Stimulated activated naive CD8-positive, alpha-beta T cell treated with anti-CD3 and anti-CD28 coated beads, Interleukin-15, Interleukin-2, amounts not matched to agents 100 ng/mL and 50 ng/mL, for 24 hours (primary cell): ENCODE data around the gene ARSK.

Experiments used
- H3K27ac Mint-ChIP-seq: one replicate; pipeline ENCODE4 v1.8.0; 2021; ENCODE audit warnings: mild to moderate bottlenecking, mixed read lengths
- H3K27me3 Mint-ChIP-seq: one replicate; pipeline ENCODE4 v1.8.0; 2021; ENCODE audit warnings: mixed read lengths
- H3K36me3 Mint-ChIP-seq: one replicate; pipeline ENCODE4 v1.8.0; 2021; ENCODE audit warnings: low read depth, mixed read lengths
- H3K4me1 Mint-ChIP-seq: one replicate; pipeline ENCODE4 v1.8.0; 2021; ENCODE audit warnings: low read depth, mixed read lengths
- H3K4me3 Mint-ChIP-seq: one replicate; pipeline ENCODE4 v1.8.0; 2021; ENCODE audit warnings: mild to moderate bottlenecking, mixed read lengths
- H3K9me3 Mint-ChIP-seq: one replicate; pipeline ENCODE4 v1.8.0; 2021; ENCODE audit warnings: mixed read lengths

ARSK gene

DNA sequence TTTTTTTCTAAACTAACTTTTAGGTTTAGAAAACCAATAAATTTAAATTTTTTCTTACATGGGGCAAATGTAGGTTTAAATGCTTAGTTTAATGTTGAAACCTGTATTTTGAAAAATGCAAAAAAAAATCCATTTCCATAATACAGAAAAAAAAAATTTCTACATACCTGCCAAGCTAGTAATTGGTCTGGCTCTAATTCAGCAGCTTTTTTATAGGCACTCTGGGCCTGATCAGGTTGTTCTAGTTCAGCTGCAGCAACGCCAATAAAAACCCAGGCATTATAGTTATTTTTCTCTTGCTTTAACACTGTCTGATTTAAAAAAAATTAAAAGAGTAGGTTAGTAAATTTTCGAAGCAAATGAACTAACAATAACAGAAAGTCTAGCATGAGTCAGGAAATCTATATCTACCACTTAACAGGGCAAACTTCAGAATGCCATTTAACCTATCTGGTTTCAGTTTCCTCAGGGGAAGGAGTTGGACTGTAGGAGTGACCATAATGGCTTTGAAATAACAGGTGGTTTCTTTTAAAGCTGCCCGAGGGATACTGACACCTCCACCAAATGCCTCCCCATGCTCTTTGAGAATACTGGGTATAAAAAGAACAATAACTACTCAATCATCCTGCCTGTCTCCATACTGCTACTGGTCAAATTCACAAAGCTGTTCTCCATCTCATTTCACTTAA is 11.7 kb upstream of the ARSK start:
- no peak overlapping the region for H3K4me3 Mint-ChIP-seq
- peaks cover 45% of the 10 kb centered on the region for H3K36me3 Mint-ChIP-seq
- peaks cover 9% of the 10 kb centered on the region for H3K4me1 Mint-ChIP-seq
- no peaks in the 10 kb centered on the region for H3K27me3 Mint-ChIP-seq
- no peak overlapping the region for H3K27ac Mint-ChIP-seq
- H3K9me3 Mint-ChIP-seq: no peaks in the 10 kb centered on the region

DNA sequence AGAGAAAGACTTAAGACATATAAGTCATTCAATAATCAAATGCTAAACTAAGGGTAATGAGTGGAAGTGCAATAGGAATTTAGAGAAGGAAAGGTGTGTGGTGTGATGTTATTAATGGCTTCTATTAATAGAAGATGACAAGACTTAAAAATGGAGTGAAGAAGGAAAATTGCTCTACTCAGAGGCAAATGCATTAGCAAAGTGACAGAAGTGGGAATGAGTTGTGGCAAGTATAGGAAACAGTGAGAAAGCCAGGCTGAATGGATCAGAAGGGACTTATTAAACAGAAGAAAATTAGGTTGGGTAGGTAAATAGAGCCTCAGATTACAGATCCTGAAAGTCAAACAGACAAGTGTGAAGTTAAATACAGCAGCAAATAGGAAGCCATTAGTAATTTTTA is 5.9 kb upstream of the ARSK start:
- Mint-ChIP-seq H3K4me1 (peaks cover 22% of the 10 kb centered on the region), H3K27ac (no peak overlapping the region), H3K4me3 (no peak overlapping the region), H3K27me3 (no peaks in the 10 kb centered on the region), H3K36me3 (peaks cover 28% of the 10 kb centered on the region), H3K9me3 (no peaks in the 10 kb centered on the region)

DNA sequence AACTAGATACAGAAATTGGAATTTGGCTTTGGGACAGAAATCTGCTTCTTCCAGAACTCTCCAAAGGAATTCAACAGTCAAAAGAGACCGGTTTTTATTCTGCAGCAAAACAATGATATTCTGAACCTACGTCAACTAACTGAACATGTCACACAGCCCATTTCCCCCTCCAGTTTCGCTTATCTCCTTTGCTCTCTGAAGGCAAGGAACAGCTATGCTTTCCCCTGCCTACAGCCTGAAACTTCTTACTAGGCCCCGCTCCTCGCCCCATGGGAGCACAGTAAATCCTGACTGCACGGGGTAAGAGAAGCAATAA is 612 bp upstream of the ARSK start:
- Mint-ChIP-seq H3K4me1 (peaks cover 34% of the 10 kb centered on the region), H3K27me3 (no peaks in the 10 kb centered on the region), H3K27ac (peak overlapping the region; percentile 92), H3K36me3 (peaks cover 14% of the 10 kb centered on the region), H3K9me3 (no peaks in the 10 kb centered on the region), H3K4me3 (peak overlapping the region; percentile 93)

DNA sequence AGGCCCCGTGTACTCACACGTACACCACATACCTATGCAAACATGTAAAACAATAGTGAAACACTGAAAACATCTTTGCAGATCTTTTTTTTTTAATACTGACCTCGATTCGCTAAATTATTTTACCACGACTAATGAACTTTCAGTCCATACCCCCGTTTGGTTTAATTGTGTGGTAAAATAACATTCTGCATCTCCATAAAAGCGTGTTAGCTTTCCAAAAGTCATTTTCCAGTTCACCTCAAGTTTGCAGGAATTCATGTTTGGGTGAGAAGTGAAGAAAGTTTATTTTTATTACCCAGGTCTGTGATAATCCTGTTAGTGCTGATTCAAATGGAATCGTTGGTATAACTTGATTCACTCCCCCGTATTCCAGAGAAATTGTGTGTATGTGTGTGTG is 652 bp downstream of the ARSK start:
- no peaks in the 10 kb centered on the region for H3K9me3 Mint-ChIP-seq
- peaks cover 9% of the 10 kb centered on the region for H3K36me3 Mint-ChIP-seq
- no peaks in the 10 kb centered on the region for H3K27me3 Mint-ChIP-seq
- H3K4me3 Mint-ChIP-seq: peak overlapping the region; percentile 93
- H3K4me1 Mint-ChIP-seq: peaks cover 34% of the 10 kb centered on the region
- peak overlapping the region; percentile 92 for H3K27ac Mint-ChIP-seq

DNA sequence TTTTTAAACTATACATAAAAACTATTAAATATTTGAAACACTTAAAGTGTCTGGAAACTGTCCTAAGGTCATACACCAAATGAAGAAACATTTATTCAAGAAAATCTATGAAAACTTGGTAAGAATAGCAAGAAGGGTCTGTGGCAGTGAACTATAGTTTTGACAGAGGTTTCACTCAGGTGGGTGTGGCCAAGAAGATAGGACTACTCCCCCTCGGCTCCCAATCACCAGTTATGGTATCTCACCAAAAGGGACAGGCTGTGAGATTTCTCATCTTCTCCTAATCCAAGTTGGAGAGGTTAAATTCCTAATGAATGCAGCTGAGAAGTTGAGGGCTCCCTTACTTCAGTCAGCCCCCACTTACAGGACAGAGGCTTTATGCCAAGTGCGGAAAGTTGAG is 2.9 kb downstream of the ARSK start:
- Mint-ChIP-seq H3K4me1 (peaks cover 19% of the 10 kb centered on the region), H3K27ac (no peak overlapping the region), H3K4me3 (no peak overlapping the region), H3K9me3 (no peaks in the 10 kb centered on the region), H3K36me3 (peaks cover 3% of the 10 kb centered on the region), H3K27me3 (no peaks in the 10 kb centered on the region)

- H3K36me3 Mint-ChIP-seq: peaks cover 13% of the 10 kb centered on the region
- H3K27me3 Mint-ChIP-seq: no peaks in the 10 kb centered on the region
- no peak overlapping the region for H3K4me3 Mint-ChIP-seq
- H3K4me1 Mint-ChIP-seq: no peaks in the 10 kb centered on the region
- H3K27ac Mint-ChIP-seq: no peak overlapping the region
- no peaks in the 10 kb centered on the region for H3K9me3 Mint-ChIP-seq
Observed at GRCh38 chr5:95562282-95562681, 7.4 kb downstream of the ARSK start.

GRCh38 chr5:95563367-95563766 is 8.5 kb downstream of the ARSK start:
- H3K27me3 Mint-ChIP-seq: no peaks in the 10 kb centered on the region
- peaks cover 24% of the 10 kb centered on the region for H3K36me3 Mint-ChIP-seq
- no peak overlapping the region for H3K27ac Mint-ChIP-seq
- H3K9me3 Mint-ChIP-seq: no peaks in the 10 kb centered on the region
- H3K4me3 Mint-ChIP-seq: no peak overlapping the region
- H3K4me1 Mint-ChIP-seq: no peaks in the 10 kb centered on the region

DNA sequence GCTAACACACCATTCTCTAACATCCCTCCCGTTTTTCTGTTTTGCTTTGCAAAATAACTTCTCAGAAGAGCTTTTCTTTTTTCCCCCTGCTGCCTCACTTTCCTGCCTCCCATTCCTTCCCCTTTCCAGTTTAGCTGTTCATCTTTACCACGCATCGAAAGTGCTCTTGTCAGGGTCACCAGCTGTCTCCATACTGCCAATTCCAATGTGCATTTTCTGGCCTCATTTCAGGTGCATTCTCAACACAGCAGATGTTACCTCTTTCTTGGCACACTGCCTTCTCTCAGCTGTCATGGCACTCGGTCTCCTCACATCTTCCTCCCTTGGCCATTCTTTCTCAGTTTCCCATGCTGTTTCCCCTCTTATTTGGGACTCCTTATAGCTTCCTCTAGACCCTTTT is 9.5 kb downstream of the ARSK start:
- Mint-ChIP-seq H3K9me3 (no peaks in the 10 kb centered on the region), H3K27me3 (no peaks in the 10 kb centered on the region), H3K27ac (no peak overlapping the region), H3K36me3 (peaks cover 27% of the 10 kb centered on the region), H3K4me1 (no peaks in the 10 kb centered on the region), H3K4me3 (no peak overlapping the region)

- no peaks in the 10 kb centered on the region for H3K27me3 Mint-ChIP-seq
- H3K9me3 Mint-ChIP-seq: no peaks in the 10 kb centered on the region
Observed at GRCh38 chr5:95565280-95565920, 10.5 kb downstream of the ARSK start.

DNA sequence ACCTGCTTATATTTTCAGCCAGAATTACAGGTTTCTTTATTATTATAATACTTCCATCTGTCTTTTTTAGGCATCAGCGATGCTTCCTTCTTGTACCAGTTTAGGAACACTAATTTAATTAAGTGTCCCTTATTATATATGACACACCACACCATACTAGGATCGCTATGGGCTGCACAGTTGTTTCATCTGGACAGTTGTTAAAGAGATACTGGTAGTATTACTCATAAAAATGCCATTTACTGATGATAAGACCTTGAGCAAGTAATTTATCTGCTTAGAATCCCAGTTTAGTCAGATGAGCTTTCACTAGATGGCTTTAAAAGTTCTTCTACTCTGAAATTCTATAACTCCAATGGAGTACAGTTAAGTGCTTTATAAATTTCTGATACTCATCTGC is 17.1 kb downstream of the ARSK start:
- no peaks in the 10 kb centered on the region for H3K27me3 Mint-ChIP-seq
- H3K27ac Mint-ChIP-seq: no peak overlapping the region
- no peak overlapping the region for H3K4me3 Mint-ChIP-seq
- no peaks in the 10 kb centered on the region for H3K9me3 Mint-ChIP-seq
- peaks cover 43% of the 10 kb centered on the region for H3K36me3 Mint-ChIP-seq
- no peaks in the 10 kb centered on the region for H3K4me1 Mint-ChIP-seq

More at GRCh38 chr5:95565280-95565920, 10.5 kb downstream of the ARSK start:
- H3K36me3 Mint-ChIP-seq: peaks cover 35% of the 10 kb centered on the region
- H3K4me3 Mint-ChIP-seq: no peak overlapping the region
- H3K4me1 Mint-ChIP-seq: no peaks in the 10 kb centered on the region
- H3K27ac Mint-ChIP-seq: no peak overlapping the region

DNA sequence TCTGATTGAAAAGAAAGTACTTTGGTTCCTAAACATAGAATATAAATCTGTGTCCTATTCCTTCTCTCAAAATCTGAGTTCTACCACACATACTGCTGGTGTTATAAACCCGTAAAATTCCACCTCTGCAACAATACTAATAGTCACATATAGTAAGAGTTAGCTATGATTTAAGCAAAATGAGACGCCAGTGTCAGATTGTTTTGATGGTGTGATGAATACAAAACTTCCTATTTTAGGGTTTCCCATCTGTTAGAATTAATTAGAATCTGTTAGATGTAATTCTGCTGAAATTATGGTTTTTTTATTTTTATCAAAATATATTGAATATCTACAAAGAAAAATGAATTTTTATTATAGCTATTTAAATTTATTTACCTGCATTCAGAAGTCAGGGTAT is 26.7 kb downstream of the ARSK start:
- Mint-ChIP-seq H3K4me3 (no peak overlapping the region), H3K27me3 (no peaks in the 10 kb centered on the region), H3K36me3 (peaks cover 11% of the 10 kb centered on the region), H3K4me1 (no peaks in the 10 kb centered on the region), H3K27ac (no peak overlapping the region), H3K9me3 (no peaks in the 10 kb centered on the region)

DNA sequence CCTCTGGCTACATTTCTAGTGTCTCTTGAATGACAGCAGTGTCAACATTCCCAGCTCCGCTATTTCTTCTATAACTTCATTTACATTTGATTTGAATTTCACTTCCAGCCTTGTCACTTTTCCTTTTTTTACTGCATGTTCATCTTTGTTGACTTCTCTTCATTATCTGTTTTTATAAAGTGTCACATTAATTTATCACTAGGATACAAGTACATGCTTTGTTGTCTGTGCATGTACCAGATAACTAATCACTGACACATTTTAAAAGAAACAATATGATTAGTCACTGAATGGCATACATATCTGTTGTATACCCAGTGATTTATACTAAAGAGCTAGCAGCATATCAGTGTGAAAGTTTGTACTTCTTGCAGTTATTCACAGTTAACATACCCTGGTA is 29.1 kb downstream of the ARSK start:
- Mint-ChIP-seq H3K4me3 (no peak overlapping the region), H3K27ac (no peak overlapping the region), H3K4me1 (no peaks in the 10 kb centered on the region), H3K36me3 (peaks cover 10% of the 10 kb centered on the region), H3K9me3 (no peaks in the 10 kb centered on the region), H3K27me3 (no peaks in the 10 kb centered on the region)

GRCh38 chr5:95590880-95591279 is 36.0 kb downstream of the ARSK start:
- H3K9me3 Mint-ChIP-seq: no peaks in the 10 kb centered on the region
- H3K27ac Mint-ChIP-seq: peak overlapping the region; percentile 11
- peaks cover 10% of the 10 kb centered on the region for H3K36me3 Mint-ChIP-seq
- H3K4me3 Mint-ChIP-seq: no peak overlapping the region
- H3K27me3 Mint-ChIP-seq: no peaks in the 10 kb centered on the region
- peaks cover 15% of the 10 kb centered on the region for H3K4me1 Mint-ChIP-seq

GRCh38 chr5:95591490-95591901 is 36.6 kb downstream of the ARSK start:
- Mint-ChIP-seq H3K4me1 (peaks cover 15% of the 10 kb centered on the region), H3K9me3 (no peaks in the 10 kb centered on the region), H3K4me3 (no peak overlapping the region), H3K36me3 (peaks cover 10% of the 10 kb centered on the region), H3K27me3 (no peaks in the 10 kb centered on the region), H3K27ac (no peak overlapping the region)

DNA sequence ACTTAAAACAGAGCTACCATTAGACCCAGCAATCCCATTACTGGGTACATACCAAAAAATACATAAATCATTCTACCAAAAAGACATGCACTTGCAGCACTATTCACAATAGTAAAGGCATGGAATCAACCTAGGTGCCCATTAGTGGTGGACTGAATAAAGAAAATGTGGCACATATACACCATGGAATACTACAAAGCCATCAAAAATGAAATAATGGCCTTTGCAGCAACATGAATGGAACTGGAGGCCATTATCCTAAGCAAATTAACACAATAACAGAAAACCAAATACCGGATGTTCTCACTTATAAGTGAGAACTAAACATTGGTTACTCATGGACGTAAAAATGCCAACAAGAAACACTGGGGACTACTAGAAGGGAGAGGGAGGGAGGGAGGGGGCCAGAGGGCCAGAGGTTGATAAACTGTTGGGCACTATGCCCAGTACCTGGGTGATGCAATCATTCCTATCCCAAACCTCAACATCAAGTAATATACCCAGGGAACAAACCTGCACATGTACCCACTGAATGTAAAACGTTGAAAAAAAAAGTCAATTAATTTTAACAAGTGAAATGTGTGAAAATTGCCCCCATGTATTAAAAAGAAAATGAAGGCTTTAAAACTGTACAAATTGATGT is 40.5 kb downstream of the ARSK start:
- Mint-ChIP-seq H3K4me3 (no peak overlapping the region), H3K36me3 (peaks cover 10% of the 10 kb centered on the region), H3K4me1 (peaks cover 15% of the 10 kb centered on the region), H3K9me3 (no peaks in the 10 kb centered on the region), H3K27ac (no peak overlapping the region), H3K27me3 (no peaks in the 10 kb centered on the region)
